MM.1S (cell line): ENCODE measurements around the gene TBX4.

Experiments
- DNase-seq: peaks from one replicate; pipeline ENCODE4 v3.0.0-alpha.2; 2015
- H2AFZ ChIP-seq: fragments of 300-600 bp; sonication (generic); 2 replicates; pipeline ENCODE4 v1.6.0; 2016; ENCODE audit warnings: antibody characterized with exemption, low read length
- H3F3A ChIP-seq: fragments of 300-600 bp; sonication (generic); 2 replicates; pipeline ENCODE4 v1.6.1; 2016; ENCODE audit warnings: mild to moderate bottlenecking, antibody characterized with exemption, low read length, moderate library complexity, mixed read lengths; ENCODE audit not compliant: insufficient read depth
- H3K27ac ChIP-seq: fragments of 300-600 bp; sonication (generic); 2 replicates; pipeline ENCODE4 v1.5.1; 2016; ENCODE audit warnings: mild to moderate bottlenecking, low read length
- H3K27me3 ChIP-seq: fragments of 300-600 bp; sonication (generic); replicated peaks from 2 replicates; pipeline ENCODE4 v1.6.0; 2016; ENCODE audit warnings: low read length; ENCODE audit not compliant: insufficient read depth
- H3K36me3 ChIP-seq: fragments of 300-600 bp; sonication (generic); replicated peaks from 2 replicates; pipeline ENCODE4 v1.6.1; 2016; ENCODE audit warnings: mild to moderate bottlenecking, low read length, mixed read lengths; ENCODE audit not compliant: insufficient read depth
- H3K4me1 ChIP-seq: fragments of 300-600 bp; sonication (generic); 2 replicates; pipeline ENCODE4 v1.6.1; 2016; ENCODE audit warnings: low read length, mixed read lengths
- H3K4me2 ChIP-seq: fragments of 300-600 bp; sonication (generic); 2 replicates; pipeline ENCODE4 v1.6.0; 2016; ENCODE audit warnings: low read depth, low read length
- H3K4me3 ChIP-seq: fragments of 300-600 bp; sonication (generic); 2 replicates; pipeline ENCODE4 v1.5.1; 2016; ENCODE audit warnings: low read length, mixed read lengths
- H3K79me2 ChIP-seq: fragments of 300-600 bp; sonication (generic); 2 replicates; pipeline ENCODE4 v1.6.1; 2016; ENCODE audit warnings: mixed run types, low read length, mixed read lengths
- H3K9ac ChIP-seq: fragments of 300-600 bp; sonication (generic); 2 replicates; pipeline ENCODE4 v1.6.1; 2016; ENCODE audit warnings: low read length, mixed read lengths
- H3K9me2 ChIP-seq: fragments of 300-600 bp; sonication (generic); replicated peaks from 2 replicates; pipeline ENCODE4 v1.6.1; 2016; ENCODE audit warnings: mild to moderate bottlenecking, low read length, mixed read lengths; ENCODE audit not compliant: insufficient read depth
- H3K9me3 ChIP-seq: fragments of 300-600 bp; sonication (generic); replicated peaks from 2 replicates; pipeline ENCODE4 v1.6.1; 2016; ENCODE audit warnings: mild to moderate bottlenecking, low read length, mixed read lengths; ENCODE audit not compliant: insufficient read depth
- H4K20me1 ChIP-seq: fragments of 300-600 bp; sonication (generic); 2 replicates; pipeline ENCODE4 v1.6.1; 2016; ENCODE audit warnings: mild to moderate bottlenecking, low read length, moderate library complexity, mixed read lengths; ENCODE audit not compliant: insufficient read depth
- EZH2 ChIP-seq: fragments of 300-600 bp; sonication (generic); optimal IDR thresholded peaks from 2 replicates; pipeline ENCODE3; 2017; ENCODE audit warnings: low read depth, mild to moderate bottlenecking, antibody characterized with exemption, low read length, mixed read lengths
- EZH2phosphoT487 ChIP-seq: fragments of 300-600 bp; sonication (generic); IDR thresholded peaks from 2 replicates; pipeline ENCODE4 v1.6.1; 2018; ENCODE audit warnings: antibody characterized with exemption, low read length
- TF ChIP-seq, protein P1 (sequence below): fragments of 300-600 bp; sonication (generic); IDR thresholded peaks from 2 replicates; pipeline ENCODE4 v1.5.1; 2016; ENCODE audit warnings: antibody characterized with exemption, low read length, mixed read lengths

The TBX4 gene

DNA sequence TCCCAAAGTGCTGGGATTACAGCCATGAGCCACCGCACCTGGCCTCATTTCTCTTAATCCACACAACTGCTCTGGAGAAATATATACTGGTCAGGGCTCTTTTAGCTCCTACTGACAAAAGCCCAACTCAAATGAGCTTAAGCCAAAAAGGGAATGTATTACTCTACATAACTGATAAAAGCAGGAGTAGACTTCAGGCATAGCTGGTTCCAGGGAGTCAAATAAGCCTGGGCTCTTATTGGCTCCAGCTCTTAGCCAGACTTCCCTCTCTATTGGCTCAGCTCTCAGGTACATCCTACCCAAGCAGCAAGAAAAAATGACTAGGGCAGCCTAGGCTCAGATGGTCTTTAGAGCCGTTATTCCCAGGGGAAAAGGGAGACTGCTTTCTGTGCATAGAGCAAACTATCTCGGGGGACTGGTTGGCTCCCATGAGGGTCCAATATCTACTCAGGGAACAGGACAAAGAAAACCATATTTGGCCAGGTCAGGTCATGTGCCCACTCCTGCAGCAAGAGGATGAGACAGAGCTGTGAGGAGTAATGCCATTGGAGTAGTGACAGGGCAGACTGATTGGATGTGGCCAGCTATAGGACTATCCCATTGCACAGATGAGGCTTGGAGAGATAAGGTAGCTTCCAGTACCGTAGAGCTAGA lies 31.4 kb upstream of the TBX4 start:
- Histone ChIP-seq H3F3A (no peaks in the 10 kb centered on the region), H3K27me3 (no peaks in the 10 kb centered on the region), H3K27ac (no peak overlapping the region), H3K36me3 (no peaks in the 10 kb centered on the region), H4K20me1 (no peaks in the 10 kb centered on the region), H2AFZ (no peak overlapping the region), H3K4me3 (no peak overlapping the region), H3K4me2 (no peak overlapping the region), H3K4me1 (no peaks in the 10 kb centered on the region), H3K9me3 (no peaks in the 10 kb centered on the region), H3K9me2 (no peaks in the 10 kb centered on the region), H3K9ac (no peak overlapping the region), H3K79me2 (no peaks in the 10 kb centered on the region)
- TF ChIP-seq EZH2phosphoT487 = no peak
- TF ChIP-seq EZH2 = no peak
- TF ChIP-seq, protein P1, sequence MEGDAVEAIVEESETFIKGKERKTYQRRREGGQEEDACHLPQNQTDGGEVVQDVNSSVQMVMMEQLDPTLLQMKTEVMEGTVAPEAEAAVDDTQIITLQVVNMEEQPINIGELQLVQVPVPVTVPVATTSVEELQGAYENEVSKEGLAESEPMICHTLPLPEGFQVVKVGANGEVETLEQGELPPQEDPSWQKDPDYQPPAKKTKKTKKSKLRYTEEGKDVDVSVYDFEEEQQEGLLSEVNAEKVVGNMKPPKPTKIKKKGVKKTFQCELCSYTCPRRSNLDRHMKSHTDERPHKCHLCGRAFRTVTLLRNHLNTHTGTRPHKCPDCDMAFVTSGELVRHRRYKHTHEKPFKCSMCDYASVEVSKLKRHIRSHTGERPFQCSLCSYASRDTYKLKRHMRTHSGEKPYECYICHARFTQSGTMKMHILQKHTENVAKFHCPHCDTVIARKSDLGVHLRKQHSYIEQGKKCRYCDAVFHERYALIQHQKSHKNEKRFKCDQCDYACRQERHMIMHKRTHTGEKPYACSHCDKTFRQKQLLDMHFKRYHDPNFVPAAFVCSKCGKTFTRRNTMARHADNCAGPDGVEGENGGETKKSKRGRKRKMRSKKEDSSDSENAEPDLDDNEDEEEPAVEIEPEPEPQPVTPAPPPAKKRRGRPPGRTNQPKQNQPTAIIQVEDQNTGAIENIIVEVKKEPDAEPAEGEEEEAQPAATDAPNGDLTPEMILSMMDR = no peak
- DNase-seq = no peak

DNA sequence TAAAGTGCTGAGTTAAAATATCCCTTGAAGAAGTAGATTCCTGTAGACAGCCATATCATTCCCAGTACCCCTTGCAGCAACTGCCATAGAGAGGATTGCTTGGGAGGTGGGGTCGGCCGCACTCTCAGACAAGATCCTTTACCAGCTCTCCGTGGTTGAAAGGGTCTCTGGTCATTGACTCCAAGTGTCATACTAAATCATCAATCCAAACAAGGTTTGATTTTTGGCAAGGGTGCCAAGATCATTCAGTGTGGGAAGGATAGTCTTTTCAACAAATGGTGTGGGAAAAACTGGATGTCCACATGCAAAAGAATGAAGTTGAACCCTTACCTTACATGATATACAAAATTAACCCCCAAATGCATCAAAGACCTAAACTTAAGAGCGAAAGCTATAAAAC lies 30.8 kb upstream of the TBX4 start:
- no peaks in the 10 kb centered on the region for H3K36me3 ChIP-seq
- no peaks in the 10 kb centered on the region for H3F3A ChIP-seq
- no peak overlapping the region for H3K4me3 ChIP-seq
- TF ChIP-seq EZH2phosphoT487 (no peak), EZH2 (no peak)
- TF ChIP-seq, protein P1 = no peak
- H3K79me2 ChIP-seq = no peaks in the 10 kb centered on the region
- no peak overlapping the region for H3K9ac ChIP-seq
- H2AFZ ChIP-seq = no peak overlapping the region
- DNase-seq = no peak
- no peaks in the 10 kb centered on the region for H3K4me1 ChIP-seq
- H3K9me2 ChIP-seq = no peaks in the 10 kb centered on the region
- H3K27ac ChIP-seq = no peak overlapping the region
- H3K4me2 ChIP-seq = no peak overlapping the region
- no peaks in the 10 kb centered on the region for H3K9me3 ChIP-seq
- H4K20me1 ChIP-seq = no peaks in the 10 kb centered on the region
- no peaks in the 10 kb centered on the region for H3K27me3 ChIP-seq

GRCh38 chr17:61422116-61422799 lies 30.0 kb upstream of the TBX4 start:
- H3K36me3 ChIP-seq = no peaks in the 10 kb centered on the region
- no peak overlapping the region for H3K27ac ChIP-seq
- no peaks in the 10 kb centered on the region for H3F3A ChIP-seq
- H3K9me2 ChIP-seq = no peaks in the 10 kb centered on the region
- TF ChIP-seq, protein P1 = no peak
- TF ChIP-seq EZH2phosphoT487 (no peak), EZH2 (no peak)
- no peak for DNase-seq
- no peaks in the 10 kb centered on the region for H3K27me3 ChIP-seq
- no peaks in the 10 kb centered on the region for H4K20me1 ChIP-seq
- H3K9ac ChIP-seq = no peak overlapping the region
- no peaks in the 10 kb centered on the region for H3K4me1 ChIP-seq
- no peak overlapping the region for H3K4me2 ChIP-seq
- no peaks in the 10 kb centered on the region for H3K79me2 ChIP-seq
- no peak overlapping the region for H3K4me3 ChIP-seq
- no peak overlapping the region for H2AFZ ChIP-seq
- H3K9me3 ChIP-seq = no peaks in the 10 kb centered on the region
